ENCODE data around the gene HOXB6.

Gene HOXB6

GRCh38 chr17:48629411-48629759, 24.6 kb upstream of the HOXB6 start:
- H2BK15ac ChIP-seq (ENCODE audit: low read length), result no peak overlapping the region
- DNase-seq (ENCODE audit: low spot score), result no peak
- H3K18ac ChIP-seq (ENCODE audit: low read length), result no peak overlapping the region
- H3K4ac ChIP-seq (ENCODE audit: low read length), result no peak overlapping the region
- H2AFZ ChIP-seq (ENCODE audit: low read length), result no peak overlapping the region
- H2BK5ac ChIP-seq (ENCODE audit: low read length), result no peak overlapping the region
- no peaks in the 10 kb centered on the region for H3K36me3 ChIP-seq (replicated peaks in 1 of 2; ENCODE audit: control insufficient read depth in 2 of 2, insufficient read depth in 2 of 2, low read length in 2 of 2)
- no peak overlapping the region for H3K9ac ChIP-seq (ENCODE audit: low read depth, low read length, poor library complexity)
- no peak overlapping the region for H3K4me2 ChIP-seq (ENCODE audit: insufficient read depth, low read length, poor library complexity, severe bottlenecking)
- no peak overlapping the region for H2BK12ac ChIP-seq (ENCODE audit: low read length)
- no CpG with 5 or more reads among the region's 5 CpGs for WGBS, 2 donors (ENCODE audit: extremely low coverage in 2 of 2, insufficient read length in 2 of 2, insufficient replicate concordance in 1 of 2)
- peaks cover 0 to 4% of the 10 kb centered on the region in 2 donors for H3K4me1 ChIP-seq (ENCODE audit: control insufficient read depth in 2 of 2, insufficient read depth in 1 of 2, low read depth in 1 of 2, low read length in 2 of 2)
- H2BK120ac ChIP-seq (ENCODE audit: low read depth, low read length), result no peak overlapping the region
- H3K9me3 ChIP-seq (replicated peaks in 1 of 2; ENCODE audit: control insufficient read depth in 2 of 2, insufficient read depth in 1 of 2, low read depth in 1 of 2, low read length in 2 of 2), result no peaks in the 10 kb centered on the region
- H3K79me1 ChIP-seq (ENCODE audit: low read depth, low read length), result no peaks in the 10 kb centered on the region
- H3K4me3 ChIP-seq (ENCODE audit: low read length in 2 of 2), result no peak overlapping the region
- peak overlapping the region; percentile 5 for H3K14ac ChIP-seq (ENCODE audit: low read length)
- no peak overlapping the region for H2AK5ac ChIP-seq (ENCODE audit: low read depth, low read length)
- H4K8ac ChIP-seq (ENCODE audit: low read depth, low read length), result no peak overlapping the region
- H3K27ac ChIP-seq (replicated peaks; ENCODE audit: low read length), result no peak overlapping the region
- H3K27me3 ChIP-seq (ENCODE audit: control insufficient read depth in 3 of 3, insufficient read depth in 3 of 3, low read depth in 1 of 3, low read length in 3 of 3), result peaks cover 49 to 100% (median 99%) of the 10 kb centered on the region in 3 experiments
- no peak overlapping the region for H4K91ac ChIP-seq (ENCODE audit: low read depth, low read length, poor library complexity)
- H3K23ac ChIP-seq (ENCODE audit: low read depth, low read length, poor library complexity), result no peak overlapping the region

DNA sequence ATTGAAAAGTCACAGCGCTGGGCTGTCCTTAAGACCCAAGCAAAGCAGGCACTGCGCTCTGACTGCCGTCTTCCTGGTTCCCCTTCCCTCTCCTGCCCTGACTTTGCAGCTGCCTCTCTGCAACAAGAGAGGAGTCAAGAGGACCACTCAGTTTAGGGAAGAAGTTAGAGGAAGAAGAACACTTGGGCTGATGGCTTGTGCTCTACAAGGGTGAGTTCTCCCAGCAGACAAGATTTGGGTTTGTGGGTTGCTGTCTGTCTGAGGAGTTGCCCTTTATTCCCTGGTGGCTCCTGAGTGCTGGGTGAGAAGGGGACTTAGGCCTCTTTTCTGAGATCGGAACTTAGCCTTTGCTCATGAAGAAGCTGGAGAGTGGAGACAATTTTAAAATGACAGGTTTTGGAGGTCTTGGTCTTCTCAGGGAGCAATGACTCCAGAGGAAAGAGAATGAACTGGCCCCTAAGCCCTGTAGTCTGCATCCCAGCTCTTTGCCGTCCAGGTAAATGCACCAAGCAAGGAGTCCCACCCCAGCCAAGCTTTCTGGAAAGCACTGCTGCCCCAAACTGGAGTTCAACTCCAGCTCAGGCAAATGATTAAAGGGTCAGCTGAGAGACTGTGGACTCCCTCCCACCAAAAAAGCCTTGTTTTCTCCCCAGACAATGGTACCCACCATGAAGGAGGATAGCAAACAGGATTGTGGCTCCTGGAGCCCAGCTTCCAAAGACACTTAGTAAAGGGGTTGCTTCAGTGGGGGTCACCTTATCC, 24.0 kb upstream of the HOXB6 start:
- Histone ChIP-seq H3K9me3 (replicated peaks in 1 of 2; ENCODE audit: control insufficient read depth in 2 of 2, insufficient read depth in 1 of 2, low read depth in 1 of 2, low read length in 2 of 2) (no peaks in the 10 kb centered on the region), H3K27me3 (ENCODE audit: control insufficient read depth in 3 of 3, insufficient read depth in 3 of 3, low read depth in 1 of 3, low read length in 3 of 3) (peaks cover 50 to 100% (median 99%) of the 10 kb centered on the region in 3 experiments), H3K23ac (ENCODE audit: low read depth, low read length, poor library complexity) (no peak overlapping the region), H3K4me3 (ENCODE audit: low read length in 2 of 2) (no peak overlapping the region), H3K36me3 (replicated peaks in 1 of 2; ENCODE audit: control insufficient read depth in 2 of 2, insufficient read depth in 2 of 2, low read length in 2 of 2) (no peaks in the 10 kb centered on the region), H3K18ac (ENCODE audit: low read length) (no peak overlapping the region), H3K4ac (ENCODE audit: low read length) (no peak overlapping the region), H3K79me1 (ENCODE audit: low read depth, low read length) (no peaks in the 10 kb centered on the region), H3K14ac (ENCODE audit: low read length) (peak overlapping the region; percentile 5), H4K91ac (ENCODE audit: low read depth, low read length, poor library complexity) (no peak overlapping the region), H2BK120ac (ENCODE audit: low read depth, low read length) (no peak overlapping the region), H2AK5ac (ENCODE audit: low read depth, low read length) (no peak overlapping the region), H2BK5ac (ENCODE audit: low read length) (no peak overlapping the region), H3K4me1 (ENCODE audit: control insufficient read depth in 2 of 2, insufficient read depth in 1 of 2, low read depth in 1 of 2, low read length in 2 of 2) (peaks cover 0 to 4% of the 10 kb centered on the region in 2 donors), H3K4me2 (ENCODE audit: insufficient read depth, low read length, poor library complexity, severe bottlenecking) (no peak overlapping the region), H2AFZ (ENCODE audit: low read length) (no peak overlapping the region), H2BK15ac (ENCODE audit: low read length) (no peak overlapping the region), H3K27ac (replicated peaks; ENCODE audit: low read length) (no peak overlapping the region), H4K8ac (ENCODE audit: low read depth, low read length) (no peak overlapping the region), H2BK12ac (ENCODE audit: low read length) (no peak overlapping the region), H3K9ac (ENCODE audit: low read depth, low read length, poor library complexity) (no peak overlapping the region)
- WGBS, 2 donors (ENCODE audit: extremely low coverage in 2 of 2, insufficient read length in 2 of 2, insufficient replicate concordance in 1 of 2), result no CpG with 5 or more reads among the region's 5 CpGs
- DNase-seq (ENCODE audit: low spot score), result no peak

GRCh38 chr17:48627623-48628521, 23.1 kb upstream of the HOXB6 start:
- Histone ChIP-seq H3K23ac (ENCODE audit: low read depth, low read length, poor library complexity) (no peak overlapping the region), H3K4me1 (ENCODE audit: control insufficient read depth in 2 of 2, insufficient read depth in 1 of 2, low read depth in 1 of 2, low read length in 2 of 2) (peaks cover 0 to 4% of the 10 kb centered on the region in 2 donors), H3K27ac (replicated peaks; ENCODE audit: low read length) (no peak overlapping the region), H3K18ac (ENCODE audit: low read length) (no peak overlapping the region), H3K14ac (ENCODE audit: low read length) (no peak overlapping the region), H3K9me3 (replicated peaks in 1 of 2; ENCODE audit: control insufficient read depth in 2 of 2, insufficient read depth in 1 of 2, low read depth in 1 of 2, low read length in 2 of 2) (no peaks in the 10 kb centered on the region), H3K36me3 (replicated peaks in 1 of 2; ENCODE audit: control insufficient read depth in 2 of 2, insufficient read depth in 2 of 2, low read length in 2 of 2) (no peaks in the 10 kb centered on the region), H2BK15ac (ENCODE audit: low read length) (no peak overlapping the region), H3K9ac (ENCODE audit: low read depth, low read length, poor library complexity) (no peak overlapping the region), H3K79me1 (ENCODE audit: low read depth, low read length) (no peaks in the 10 kb centered on the region), H3K4ac (ENCODE audit: low read length) (no peak overlapping the region), H3K27me3 (ENCODE audit: control insufficient read depth in 3 of 3, insufficient read depth in 3 of 3, low read depth in 1 of 3, low read length in 3 of 3) (peaks cover 49 to 100% (median 99%) of the 10 kb centered on the region in 3 experiments), H2BK5ac (ENCODE audit: low read length) (no peak overlapping the region), H4K91ac (ENCODE audit: low read depth, low read length, poor library complexity) (no peak overlapping the region), H2AK5ac (ENCODE audit: low read depth, low read length) (no peak overlapping the region), H2BK12ac (ENCODE audit: low read length) (no peak overlapping the region), H4K8ac (ENCODE audit: low read depth, low read length) (no peak overlapping the region), H3K4me2 (ENCODE audit: insufficient read depth, low read length, poor library complexity, severe bottlenecking) (no peak overlapping the region), H3K4me3 (ENCODE audit: low read length in 2 of 2) (no peak overlapping the region), H2AFZ (ENCODE audit: low read length) (no peak overlapping the region), H2BK120ac (ENCODE audit: low read depth, low read length) (no peak overlapping the region)
- DNase-seq (ENCODE audit: low spot score), result no peak
- WGBS, 2 donors (ENCODE audit: extremely low coverage in 2 of 2, insufficient read length in 2 of 2, insufficient replicate concordance in 1 of 2), result no CpG with 5 or more reads among the region's 27 CpGs

GRCh38 chr17:48627118-48627597, 22.4 kb upstream of the HOXB6 start:
- Histone ChIP-seq H2BK15ac (ENCODE audit: low read length) (no peak overlapping the region), H3K9me3 (replicated peaks in 1 of 2; ENCODE audit: control insufficient read depth in 2 of 2, insufficient read depth in 1 of 2, low read depth in 1 of 2, low read length in 2 of 2) (peaks cover 0 to 2% of the 10 kb centered on the region in 2 donors), H2BK12ac (ENCODE audit: low read length) (no peak overlapping the region), H3K4me1 (ENCODE audit: control insufficient read depth in 2 of 2, insufficient read depth in 1 of 2, low read depth in 1 of 2, low read length in 2 of 2) (peaks cover 0 to 4% of the 10 kb centered on the region in 2 donors), H2AFZ (ENCODE audit: low read length) (no peak overlapping the region), H2AK5ac (ENCODE audit: low read depth, low read length) (no peak overlapping the region), H2BK120ac (ENCODE audit: low read depth, low read length) (no peak overlapping the region), H3K4me2 (ENCODE audit: insufficient read depth, low read length, poor library complexity, severe bottlenecking) (no peak overlapping the region), H2BK5ac (ENCODE audit: low read length) (no peak overlapping the region), H3K27ac (replicated peaks; ENCODE audit: low read length) (no peak overlapping the region), H3K14ac (ENCODE audit: low read length) (no peak overlapping the region), H4K8ac (ENCODE audit: low read depth, low read length) (no peak overlapping the region), H3K36me3 (replicated peaks in 1 of 2; ENCODE audit: control insufficient read depth in 2 of 2, insufficient read depth in 2 of 2, low read length in 2 of 2) (no peaks in the 10 kb centered on the region), H3K9ac (ENCODE audit: low read depth, low read length, poor library complexity) (no peak overlapping the region), H3K23ac (ENCODE audit: low read depth, low read length, poor library complexity) (no peak overlapping the region), H3K4ac (ENCODE audit: low read length) (no peak overlapping the region), H3K79me1 (ENCODE audit: low read depth, low read length) (no peaks in the 10 kb centered on the region), H3K18ac (ENCODE audit: low read length) (no peak overlapping the region), H4K91ac (ENCODE audit: low read depth, low read length, poor library complexity) (no peak overlapping the region), H3K27me3 (ENCODE audit: control insufficient read depth in 3 of 3, insufficient read depth in 3 of 3, low read depth in 1 of 3, low read length in 3 of 3) (peaks cover 48 to 100% (median 99%) of the 10 kb centered on the region in 3 experiments), H3K4me3 (ENCODE audit: low read length in 2 of 2) (no peak overlapping the region)
- no CpG with 5 or more reads among the region's 5 CpGs for WGBS, 2 donors (ENCODE audit: extremely low coverage in 2 of 2, insufficient read length in 2 of 2, insufficient replicate concordance in 1 of 2)
- no peak for DNase-seq (ENCODE audit: low spot score)

All from neuronal stem cell (in vitro differentiated cells).